HepG2 (cell line): ENCODE measurements around the gene NDUFS2. TPM values are rescaled to one million over a fixed set of nuclear protein-coding genes. Genes with fewer than 3 reads are reported as not detected.
A peak's percentile ranks its signal among the peaks of the same experiment; 100 is the strongest.

Experiments used
- ETV6 ChIP-seq: sonication (generic); formaldehyde crosslinking; conservative IDR thresholded peaks from 2 replicates; pipeline ENCODE4 v1.4.0; 2020; ENCODE audit warnings: missing genetic modification reagents
- HNRNPH1 ChIP-seq: fragments of 200-400 bp; formaldehyde crosslinking; optimal IDR thresholded peaks from 2 replicates; pipeline ENCODE3; 2017; ENCODE audit warnings: mild to moderate bottlenecking, low read depth, low read length
- KDM5B ChIP-seq: sonication (generic); formaldehyde crosslinking; IDR thresholded peaks from 2 replicates; pipeline ENCODE4 v1.4.0; 2020; ENCODE audit warnings: missing genetic modification reagents, mild to moderate bottlenecking, borderline replicate concordance
- MAFK ChIP-seq, 2 experiments: IDR thresholded peaks in 1 of 2; conservative IDR thresholded peaks in 1 of 2; 2 replicates each; pipeline ENCODE4 v1.6.1; 2011; ENCODE audit warnings: improper control_type of control experiment in 2 of 2, low read length in 2 of 2
- MLLT10 ChIP-seq: sonication (generic); formaldehyde crosslinking; IDR thresholded peaks from 2 replicates; pipeline ENCODE4 v1.4.0; 2020; ENCODE audit warnings: missing genetic modification reagents
- NCOA2 ChIP-seq: sonication (generic); formaldehyde crosslinking; IDR thresholded peaks from 2 replicates; pipeline ENCODE4 v1.8.0; 2022; ENCODE audit warnings: inconsistent platforms
- NCOA5 ChIP-seq: sonication (generic); formaldehyde crosslinking; IDR thresholded peaks from 2 replicates; pipeline ENCODE4 v1.4.0; 2020; ENCODE audit warnings: missing genetic modification reagents
- TAF1 ChIP-seq: sonication (generic); formaldehyde crosslinking; IDR thresholded peaks from 2 replicates; pipeline ENCODE4 v1.4.0; 2020; ENCODE audit warnings: missing genetic modification reagents
- TAF15 ChIP-seq: fragments of 200-400 bp; formaldehyde crosslinking; IDR thresholded peaks from one replicate; pipeline ENCODE4 v1.6.1; 2018; ENCODE audit warnings: mild to moderate bottlenecking, low read depth, low read length; ENCODE audit not compliant: poor library complexity, severe bottlenecking
- YEATS2 ChIP-seq: sonication (generic); formaldehyde crosslinking; IDR thresholded peaks from 2 replicates; pipeline ENCODE4 v1.4.0; 2020; ENCODE audit warnings: missing genetic modification reagents, borderline replicate concordance
- ZC3H4 ChIP-seq: sonication (generic); formaldehyde crosslinking; IDR thresholded peaks from 2 replicates; pipeline ENCODE4 v1.4.0; 2020; ENCODE audit warnings: missing genetic modification reagents, borderline replicate concordance
- ZFP36L2 ChIP-seq: sonication (generic); formaldehyde crosslinking; IDR thresholded peaks from 2 replicates; pipeline ENCODE4 v1.4.0; 2020; ENCODE audit warnings: missing genetic modification reagents
- ZNF816 ChIP-seq: sonication (generic); formaldehyde crosslinking; IDR thresholded peaks from 2 replicates; pipeline ENCODE4 v1.8.0; 2022; ENCODE audit warnings: missing genetic modification reagents, mild to moderate bottlenecking, borderline replicate concordance
- ZSCAN30 ChIP-seq: sonication (generic); formaldehyde crosslinking; IDR thresholded peaks from 2 replicates; pipeline ENCODE4 v1.5.0; 2020; ENCODE audit warnings: mild to moderate bottlenecking, missing genetic modification reagents
- polyA plus RNA-seq, 8 experiments: library from polyadenylated mRNA; depleted of rRNA in 3 of 8; stranded (reverse) in 7 of 8; unstranded in 1 of 8; fragments of >200 nt; fragmentation: Illumina TruSeq in 4 of 8; extraction: Trizol in 4 of 8; gene quantifications; 2 replicates each; pipeline versions ENCODE4 v1.2.1 to v1.2.3, GENCODE V29; 2011 to 2016; ENCODE audit warnings: low read depth in 4 of 8, missing spikeins in 1 of 8, mixed read lengths in 1 of 8; ENCODE audit not compliant: insufficient read depth in 1 of 8
- total RNA-seq, 5 experiments: library from RNA; depleted of rRNA; stranded (reverse); fragments of >200 nt; fragmentation: Illumina TruSeq; extraction: Trizol; gene quantifications; 2 replicates each; pipeline ENCODE4 v1.2.3, GENCODE V29; 2016; ENCODE audit warnings: low read depth in 1 of 5
- TF ChIP-seq, protein P1 (sequence below): sonication (generic); formaldehyde crosslinking; IDR thresholded peaks from 2 replicates; pipeline ENCODE4 v1.8.1; 2023; ENCODE audit warnings: mild to moderate bottlenecking, missing genetic modification reagents
- TF ChIP-seq, protein P2 (sequence below): sonication (generic); formaldehyde crosslinking; IDR thresholded peaks from 2 replicates; pipeline ENCODE4 v1.4.0; 2020; ENCODE audit warnings: mild to moderate bottlenecking, missing genetic modification reagents, borderline replicate concordance
- TF ChIP-seq, protein P3 (sequence below): sonication (generic); formaldehyde crosslinking; IDR thresholded peaks from 2 replicates; pipeline ENCODE4 v1.5.1; 2020; ENCODE audit warnings: mild to moderate bottlenecking, missing genetic modification reagents

Gene NDUFS2
- total and polyA plus RNA-seq, 2 of the 13 experiments (the other 11 are each of a cell fraction or from before 2014, with no cell fraction given) = 89.9 to 118 TPM

DNA sequence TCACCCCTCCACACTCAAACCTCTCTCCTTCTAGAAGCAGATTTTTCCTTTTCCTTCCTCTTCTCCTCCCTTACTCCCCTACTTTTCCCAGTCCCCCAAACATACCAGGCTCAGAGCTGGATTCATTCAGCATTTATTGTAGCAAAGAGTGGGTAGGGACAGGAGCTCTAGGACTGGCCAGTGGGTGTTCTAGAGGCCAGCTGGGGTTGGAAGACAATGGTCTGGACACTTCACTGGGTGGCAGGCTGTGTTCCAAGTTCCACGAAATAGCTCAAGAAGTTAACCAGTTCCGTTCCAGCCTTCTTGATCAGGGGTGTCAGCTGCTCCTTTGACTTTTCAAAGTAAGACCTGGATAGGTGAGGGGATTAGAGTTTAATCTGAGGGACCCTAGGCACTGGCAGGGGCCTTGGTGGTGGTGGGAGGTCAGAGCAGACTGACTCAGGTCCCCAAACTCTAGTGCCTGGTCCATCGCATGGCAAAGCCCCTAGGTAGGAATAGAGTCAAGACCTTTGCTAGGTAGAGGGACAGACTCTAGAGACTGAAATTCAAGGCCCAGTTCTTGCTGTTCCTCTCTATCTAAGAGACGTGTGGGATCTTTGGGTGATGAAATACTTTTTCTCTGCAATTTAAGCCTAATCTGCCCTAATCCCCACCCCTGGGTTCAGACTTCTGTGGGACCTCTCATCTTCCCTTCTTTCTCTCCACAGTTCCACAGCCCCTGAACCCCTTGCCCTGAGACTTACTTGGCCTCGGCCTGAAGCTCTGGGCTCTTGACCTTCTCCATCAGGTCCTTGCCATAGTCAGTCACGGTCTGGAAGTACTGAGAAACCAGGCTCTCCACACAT is 20.2 kb downstream of the NDUFS2 start (continued):
- TF ChIP-seq ZFP36L2 = no peak
- TF ChIP-seq, protein P1, sequence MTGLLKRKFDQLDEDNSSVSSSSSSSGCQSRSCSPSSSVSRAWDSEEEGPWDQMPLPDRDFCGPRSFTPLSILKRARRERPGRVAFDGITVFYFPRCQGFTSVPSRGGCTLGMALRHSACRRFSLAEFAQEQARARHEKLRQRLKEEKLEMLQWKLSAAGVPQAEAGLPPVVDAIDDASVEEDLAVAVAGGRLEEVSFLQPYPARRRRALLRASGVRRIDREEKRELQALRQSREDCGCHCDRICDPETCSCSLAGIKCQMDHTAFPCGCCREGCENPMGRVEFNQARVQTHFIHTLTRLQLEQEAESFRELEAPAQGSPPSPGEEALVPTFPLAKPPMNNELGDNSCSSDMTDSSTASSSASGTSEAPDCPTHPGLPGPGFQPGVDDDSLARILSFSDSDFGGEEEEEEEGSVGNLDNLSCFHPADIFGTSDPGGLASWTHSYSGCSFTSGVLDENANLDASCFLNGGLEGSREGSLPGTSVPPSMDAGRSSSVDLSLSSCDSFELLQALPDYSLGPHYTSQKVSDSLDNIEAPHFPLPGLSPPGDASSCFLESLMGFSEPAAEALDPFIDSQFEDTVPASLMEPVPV (CRISPR knock-in tag) = no peak
- TF ChIP-seq NCOA5 (CRISPR knock-in tag) = 0 out of 2 replicates have a peak, but pooled peaks have one; percentile 71
- no peak for TF ChIP-seq MAFK (conservative IDR thresholded peaks at IDR 0.05 in 1 of 2, IDR thresholded peaks at IDR 0.05 in 1 of 2; ENCODE audit: low read length in 2 of 2)
- TF ChIP-seq ZC3H4 (CRISPR knock-in tag) = peak; percentile 51; the same call in 1 of the 2 replicates
- TF ChIP-seq KDM5B (CRISPR knock-in tag) = peak; percentile 5; the same call in 1 of the 2 replicates
- TF ChIP-seq HNRNPH1 = peak; percentile 19
- no peak for TF ChIP-seq ZNF816 (CRISPR knock-in tag)
- TF ChIP-seq YEATS2 (CRISPR knock-in tag) = no peak
- peak; percentile 52; the same call in 1 of the 2 replicates for TF ChIP-seq ZSCAN30
- TF ChIP-seq, protein P2, sequence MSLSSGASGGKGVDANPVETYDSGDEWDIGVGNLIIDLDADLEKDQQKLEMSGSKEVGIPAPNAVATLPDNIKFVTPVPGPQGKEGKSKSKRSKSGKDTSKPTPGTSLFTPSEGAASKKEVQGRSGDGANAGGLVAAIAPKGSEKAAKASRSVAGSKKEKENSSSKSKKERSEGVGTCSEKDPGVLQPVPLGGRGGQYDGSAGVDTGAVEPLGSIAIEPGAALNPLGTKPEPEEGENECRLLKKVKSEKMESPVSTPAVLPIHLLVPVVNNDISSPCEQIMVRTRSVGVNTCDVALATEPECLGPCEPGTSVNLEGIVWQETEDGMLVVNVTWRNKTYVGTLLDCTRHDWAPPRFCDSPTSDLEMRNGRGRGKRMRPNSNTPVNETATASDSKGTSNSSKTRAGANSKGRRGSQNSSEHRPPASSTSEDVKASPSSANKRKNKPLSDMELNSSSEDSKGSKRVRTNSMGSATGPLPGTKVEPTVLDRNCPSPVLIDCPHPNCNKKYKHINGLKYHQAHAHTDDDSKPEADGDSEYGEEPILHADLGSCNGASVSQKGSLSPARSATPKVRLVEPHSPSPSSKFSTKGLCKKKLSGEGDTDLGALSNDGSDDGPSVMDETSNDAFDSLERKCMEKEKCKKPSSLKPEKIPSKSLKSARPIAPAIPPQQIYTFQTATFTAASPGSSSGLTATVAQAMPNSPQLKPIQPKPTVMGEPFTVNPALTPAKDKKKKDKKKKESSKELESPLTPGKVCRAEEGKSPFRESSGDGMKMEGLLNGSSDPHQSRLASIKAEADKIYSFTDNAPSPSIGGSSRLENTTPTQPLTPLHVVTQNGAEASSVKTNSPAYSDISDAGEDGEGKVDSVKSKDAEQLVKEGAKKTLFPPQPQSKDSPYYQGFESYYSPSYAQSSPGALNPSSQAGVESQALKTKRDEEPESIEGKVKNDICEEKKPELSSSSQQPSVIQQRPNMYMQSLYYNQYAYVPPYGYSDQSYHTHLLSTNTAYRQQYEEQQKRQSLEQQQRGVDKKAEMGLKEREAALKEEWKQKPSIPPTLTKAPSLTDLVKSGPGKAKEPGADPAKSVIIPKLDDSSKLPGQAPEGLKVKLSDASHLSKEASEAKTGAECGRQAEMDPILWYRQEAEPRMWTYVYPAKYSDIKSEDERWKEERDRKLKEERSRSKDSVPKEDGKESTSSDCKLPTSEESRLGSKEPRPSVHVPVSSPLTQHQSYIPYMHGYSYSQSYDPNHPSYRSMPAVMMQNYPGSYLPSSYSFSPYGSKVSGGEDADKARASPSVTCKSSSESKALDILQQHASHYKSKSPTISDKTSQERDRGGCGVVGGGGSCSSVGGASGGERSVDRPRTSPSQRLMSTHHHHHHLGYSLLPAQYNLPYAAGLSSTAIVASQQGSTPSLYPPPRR (CRISPR knock-in tag) = no peak
- TF ChIP-seq, protein P3, sequence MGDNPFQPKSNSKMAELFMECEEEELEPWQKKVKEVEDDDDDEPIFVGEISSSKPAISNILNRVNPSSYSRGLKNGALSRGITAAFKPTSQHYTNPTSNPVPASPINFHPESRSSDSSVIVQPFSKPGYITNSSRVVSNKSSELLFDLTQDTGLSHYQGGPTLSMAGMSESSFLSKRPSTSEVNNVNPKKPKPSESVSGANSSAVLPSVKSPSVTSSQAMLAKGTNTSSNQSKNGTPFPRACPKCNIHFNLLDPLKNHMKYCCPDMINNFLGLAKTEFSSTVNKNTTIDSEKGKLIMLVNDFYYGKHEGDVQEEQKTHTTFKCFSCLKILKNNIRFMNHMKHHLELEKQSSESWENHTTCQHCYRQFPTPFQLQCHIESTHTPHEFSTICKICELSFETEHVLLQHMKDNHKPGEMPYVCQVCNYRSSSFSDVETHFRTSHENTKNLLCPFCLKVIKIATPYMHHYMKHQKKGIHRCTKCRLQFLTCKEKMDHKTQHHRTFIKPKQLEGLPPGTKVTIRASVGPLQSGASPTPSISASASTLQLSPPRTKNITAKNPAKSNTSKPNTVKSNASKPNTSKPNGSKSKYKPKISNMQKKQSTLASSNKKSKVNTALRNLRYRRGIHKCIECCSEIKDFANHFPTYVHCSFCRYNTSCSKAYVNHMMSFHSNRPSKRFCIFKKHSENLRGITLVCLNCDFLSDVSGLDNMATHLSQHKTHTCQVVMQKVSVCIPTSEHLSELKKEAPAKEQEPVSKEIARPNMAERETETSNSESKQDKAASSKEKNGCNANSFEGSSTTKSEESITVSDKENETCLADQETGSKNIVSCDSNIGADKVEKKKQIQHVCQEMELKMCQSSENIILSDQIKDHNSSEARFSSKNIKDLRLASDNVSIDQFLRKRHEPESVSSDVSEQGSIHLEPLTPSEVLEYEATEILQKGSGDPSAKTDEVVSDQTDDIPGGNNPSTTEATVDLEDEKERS (CRISPR knock-in tag) = 0 out of 2 replicates have a peak, but pooled peaks have one; percentile 15
- TF ChIP-seq MLLT10 (CRISPR knock-in tag) = peak; percentile 74; the same call in 1 of the 2 replicates
- peak; percentile 47; the same call in 1 of the 2 replicates for TF ChIP-seq TAF1 (CRISPR knock-in tag)
- no peak for TF ChIP-seq TAF15
- no peak for TF ChIP-seq ETV6 (CRISPR knock-in tag)
- 0 out of 2 replicates have a peak, but pooled peaks have one; percentile 2 for TF ChIP-seq NCOA2 (CRISPR knock-in tag)
